ENCODE results near the gene B3GALNT1.

B3GALNT1 gene

GRCh38 chr3:161104561-161105551 is at the start of gene B3GALNT1:
Gene B3GALNT1 (minus strand): TSS chr3:161105349. CDS start chr3:161086754, 18,595 bp downstream.
- Mint-ChIP-seq H3K4me3 (peak within 1 kb of the TSS; percentile 43), H3K36me3 (no peaks in the 10 kb centered on the region), H3K9me3 (no peaks in the 10 kb centered on the region), H3K27ac (no peak within 1 kb of the TSS), H3K4me1 (peaks cover 12% of the 10 kb centered on the region)
- peak; percentile 66 for ATAC-seq
- DNase-seq (ENCODE audit: low spot score in 2 of 2): no peak

GRCh38 chr3:161153480-161153879 is 48.3 kb upstream of the B3GALNT1 start:
- Mint-ChIP-seq H3K9me3 (no peaks in the 10 kb centered on the region), H3K27ac (no peak overlapping the region), H3K4me1 (no peaks in the 10 kb centered on the region), H3K4me3 (no peak overlapping the region), H3K36me3 (no peaks in the 10 kb centered on the region)
- no peak for ATAC-seq
- no peak for DNase-seq (ENCODE audit: low spot score in 2 of 2)

- Mint-ChIP-seq H3K36me3 (no peaks in the 10 kb centered on the region), H3K27ac (no peak overlapping the region), H3K4me3 (no peak overlapping the region), H3K9me3 (no peaks in the 10 kb centered on the region), H3K4me1 (no peaks in the 10 kb centered on the region)
- ATAC-seq (no peak), DNase-seq (ENCODE audit: low spot score in 2 of 2) (no peak)
These were observed 44.9 kb upstream of the B3GALNT1 start for GRCh38 chr3:161150001-161150525.

- DNase-seq (ENCODE audit: low spot score in 2 of 2): no peak
- Mint-ChIP-seq H3K36me3 (no peaks in the 10 kb centered on the region), H3K9me3 (no peaks in the 10 kb centered on the region), H3K4me3 (no peak overlapping the region), H3K4me1 (no peaks in the 10 kb centered on the region), H3K27ac (no peak overlapping the region)
- ATAC-seq: no peak
These were observed 44.4 kb upstream of the B3GALNT1 start for GRCh38 chr3:161149529-161149928.

- Mint-ChIP-seq H3K36me3 (no peaks in the 10 kb centered on the region), H3K27ac (no peak overlapping the region), H3K9me3 (peaks cover 4% of the 10 kb centered on the region), H3K4me3 (no peak overlapping the region), H3K4me1 (no peaks in the 10 kb centered on the region)
- DNase-seq (ENCODE audit: low spot score in 2 of 2) (no peak), ATAC-seq (no peak)
These were observed 43.8 kb upstream of the B3GALNT1 start for GRCh38 chr3:161148832-161149475.

GRCh38 chr3:161142486-161142885 is 37.3 kb upstream of the B3GALNT1 start:
- DNase-seq (ENCODE audit: low spot score in 2 of 2) (no peak), ATAC-seq (no peak)
- no peak overlapping the region for H3K27ac Mint-ChIP-seq
- peaks cover 7% of the 10 kb centered on the region for H3K9me3 Mint-ChIP-seq
- no peak overlapping the region for H3K4me3 Mint-ChIP-seq
- no peaks in the 10 kb centered on the region for H3K4me1 Mint-ChIP-seq
- no peaks in the 10 kb centered on the region for H3K36me3 Mint-ChIP-seq

GRCh38 chr3:161139686-161140085 is 34.5 kb upstream of the B3GALNT1 start:
- DNase-seq (ENCODE audit: low spot score in 2 of 2) (no peak), ATAC-seq (no peak)
- Mint-ChIP-seq H3K27ac (no peak overlapping the region), H3K36me3 (no peaks in the 10 kb centered on the region), H3K4me3 (no peak overlapping the region), H3K9me3 (peaks cover 7% of the 10 kb centered on the region), H3K4me1 (no peaks in the 10 kb centered on the region)

GRCh38 chr3:161137260-161137659 is 32.1 kb upstream of the B3GALNT1 start:
- Mint-ChIP-seq H3K4me3 (no peak overlapping the region), H3K4me1 (no peaks in the 10 kb centered on the region), H3K36me3 (no peaks in the 10 kb centered on the region), H3K27ac (no peak overlapping the region), H3K9me3 (peaks cover 3% of the 10 kb centered on the region)
- ATAC-seq (no peak), DNase-seq (ENCODE audit: low spot score in 2 of 2) (no peak)

GRCh38 chr3:161132391-161132790 is 27.2 kb upstream of the B3GALNT1 start:
- Mint-ChIP-seq H3K36me3 (no peaks in the 10 kb centered on the region), H3K27ac (no peak overlapping the region), H3K9me3 (no peaks in the 10 kb centered on the region), H3K4me1 (no peaks in the 10 kb centered on the region), H3K4me3 (no peak overlapping the region)
- ATAC-seq (no peak), DNase-seq (ENCODE audit: low spot score in 2 of 2) (no peak)

GRCh38 chr3:161126495-161126894 is 21.3 kb upstream of the B3GALNT1 start:
- Mint-ChIP-seq H3K36me3 (no peaks in the 10 kb centered on the region), H3K4me3 (no peak overlapping the region), H3K27ac (no peak overlapping the region), H3K9me3 (peaks cover 5% of the 10 kb centered on the region), H3K4me1 (no peaks in the 10 kb centered on the region)
- ATAC-seq (no peak), DNase-seq (ENCODE audit: low spot score in 2 of 2) (no peak)

GRCh38 chr3:161117646-161118045 is 12.5 kb upstream of the B3GALNT1 start:
- H3K9me3 Mint-ChIP-seq: peaks cover 3% of the 10 kb centered on the region
- no peaks in the 10 kb centered on the region for H3K36me3 Mint-ChIP-seq
- no peak for DNase-seq (ENCODE audit: low spot score in 2 of 2)
- no peaks in the 10 kb centered on the region for H3K4me1 Mint-ChIP-seq
- H3K27ac Mint-ChIP-seq: no peak overlapping the region
- no peak for ATAC-seq
- H3K4me3 Mint-ChIP-seq: no peak overlapping the region

GRCh38 chr3:161108840-161109239 is 3.7 kb upstream of the B3GALNT1 start:
- Mint-ChIP-seq H3K36me3 (no peaks in the 10 kb centered on the region), H3K4me3 (no peak overlapping the region), H3K27ac (no peak overlapping the region), H3K4me1 (peaks cover 12% of the 10 kb centered on the region), H3K9me3 (no peaks in the 10 kb centered on the region)
- no peak for DNase-seq (ENCODE audit: low spot score in 2 of 2)
- ATAC-seq: no peak

GRCh38 chr3:161107311-161107710 is 2.2 kb upstream of the B3GALNT1 start:
- DNase-seq (ENCODE audit: low spot score in 2 of 2) (no peak), ATAC-seq (no peak)
- Mint-ChIP-seq H3K4me3 (no peak overlapping the region), H3K9me3 (no peaks in the 10 kb centered on the region), H3K4me1 (peaks cover 12% of the 10 kb centered on the region), H3K27ac (no peak overlapping the region), H3K36me3 (no peaks in the 10 kb centered on the region)

GRCh38 chr3:161103776-161104385 is 1.3 kb downstream of the B3GALNT1 start:
- Mint-ChIP-seq H3K4me1 (peaks cover 12% of the 10 kb centered on the region), H3K4me3 (peak overlapping the region; percentile 43), H3K36me3 (no peaks in the 10 kb centered on the region), H3K27ac (no peak overlapping the region), H3K9me3 (no peaks in the 10 kb centered on the region)
- ATAC-seq (no peak), DNase-seq (ENCODE audit: low spot score in 2 of 2) (no peak)

GRCh38 chr3:161101609-161102008 is 3.5 kb downstream of the B3GALNT1 start:
- no peak for ATAC-seq
- no peak overlapping the region for H3K4me3 Mint-ChIP-seq
- H3K4me1 Mint-ChIP-seq: peaks cover 12% of the 10 kb centered on the region
- H3K9me3 Mint-ChIP-seq: no peaks in the 10 kb centered on the region
- H3K27ac Mint-ChIP-seq: no peak overlapping the region
- DNase-seq (ENCODE audit: low spot score in 2 of 2): no peak
- H3K36me3 Mint-ChIP-seq: no peaks in the 10 kb centered on the region

All from stimulated activated effector memory CD8-positive, alpha-beta T cell treated with anti-CD3 and anti-CD28 coated beads, Interleukin-12 subunit alpha, Interleukin-12 subunit beta, amount 100 ng/mL, for 72 hours (primary cell).